ENCODE results near the gene JMJD8.
"Not testable (repeated sequence)": the region's sequence is repeated elsewhere in the genome, so short reads cannot be mapped to it uniquely, and the experiment has no call there.

The JMJD8 gene

GRCh38 chr16:708959-709358 lies 24.8 kb upstream of the JMJD8 start:
- no peak for DNase-seq (ENCODE audit: low spot score)

DNA sequence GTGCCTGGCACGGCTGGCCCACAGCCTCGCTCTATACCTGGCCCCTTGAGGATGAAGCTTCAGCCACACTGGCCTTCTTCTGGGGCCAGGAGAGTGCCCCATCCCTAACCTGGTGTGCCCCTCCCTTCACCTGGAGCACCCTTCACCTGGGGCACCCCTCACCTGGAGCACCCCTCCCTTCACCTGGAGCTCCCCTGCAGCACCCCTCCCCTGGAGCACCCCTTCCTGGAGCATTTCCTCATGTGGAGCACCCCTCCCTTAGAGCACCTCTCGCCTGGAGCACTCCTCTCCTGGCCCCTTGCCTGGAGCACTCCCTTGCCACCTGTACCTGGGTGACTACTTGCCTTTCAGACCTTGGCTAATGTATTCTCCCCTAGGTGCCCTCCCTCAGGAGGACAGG lies 23.9 kb upstream of the JMJD8 start:
- no peak for DNase-seq (ENCODE audit: low spot score)

DNA sequence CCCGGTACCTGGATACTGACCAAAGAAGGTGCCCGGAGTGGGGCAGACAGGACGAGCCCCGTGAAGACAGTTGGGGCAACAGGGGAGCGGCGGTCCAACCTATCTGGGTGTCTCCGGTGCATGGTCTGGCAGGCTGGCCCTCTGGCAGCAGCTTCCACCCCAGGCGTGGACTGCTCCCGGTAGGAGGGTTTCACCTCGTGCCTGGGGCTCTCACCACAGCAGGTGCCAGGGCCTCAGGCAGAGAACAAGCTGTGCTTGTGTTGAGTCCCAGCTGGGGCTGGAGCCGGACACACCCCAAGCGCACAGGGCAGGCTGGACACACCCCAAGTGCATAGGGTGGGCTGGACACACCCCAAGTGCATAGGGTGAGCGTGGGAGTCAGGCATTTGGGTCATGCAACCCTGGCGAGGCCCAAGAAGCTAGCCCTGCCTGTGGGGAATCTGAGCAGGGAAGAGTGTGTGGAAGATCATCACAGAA lies 23.0 kb upstream of the JMJD8 start:
- no peak for DNase-seq (ENCODE audit: low spot score)

DNA sequence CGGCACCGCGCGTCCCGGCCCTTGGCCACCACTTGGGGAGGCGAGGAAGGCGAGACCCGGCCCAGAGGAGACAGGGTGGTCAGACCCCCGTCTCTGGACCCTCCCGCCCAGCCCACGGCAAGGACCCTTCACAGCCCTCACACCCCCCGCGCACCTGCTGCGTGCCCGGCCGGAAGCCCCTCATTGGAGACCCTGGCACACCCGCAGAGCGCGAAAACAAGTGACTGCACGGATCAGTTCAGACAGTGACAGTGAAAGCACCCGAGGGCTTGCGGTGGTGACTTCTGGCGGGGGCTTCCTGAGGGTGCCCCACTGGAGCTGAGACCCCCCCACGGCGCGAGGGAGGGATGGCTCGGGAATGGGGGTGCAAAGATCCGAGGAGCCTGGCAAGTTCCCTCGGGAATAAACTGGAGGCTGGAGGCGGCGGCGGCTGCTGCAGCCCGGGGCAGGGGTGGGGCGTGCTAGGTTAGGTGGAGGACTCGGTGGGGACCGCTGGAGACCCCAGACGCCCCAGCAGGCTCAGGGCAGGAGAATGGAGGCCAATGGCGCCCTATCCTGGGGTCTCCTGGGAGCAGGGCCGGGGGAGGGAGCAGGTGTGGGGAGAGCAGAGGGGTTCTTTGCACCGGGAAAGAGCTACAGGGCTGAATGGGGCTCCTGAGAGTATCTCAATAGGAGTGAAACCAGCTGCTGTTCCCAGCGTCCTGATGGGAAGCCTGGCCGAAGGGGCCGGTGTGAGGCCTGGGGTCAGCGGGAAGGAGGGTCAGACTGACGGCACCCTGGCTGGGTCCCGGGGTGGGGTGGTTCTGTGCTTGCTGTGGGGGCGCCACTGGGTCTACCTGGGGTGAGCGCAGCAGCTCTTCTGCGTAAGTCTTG lies 22.3 kb upstream of the JMJD8 start:
- no peak for DNase-seq (ENCODE audit: low spot score)

DNA sequence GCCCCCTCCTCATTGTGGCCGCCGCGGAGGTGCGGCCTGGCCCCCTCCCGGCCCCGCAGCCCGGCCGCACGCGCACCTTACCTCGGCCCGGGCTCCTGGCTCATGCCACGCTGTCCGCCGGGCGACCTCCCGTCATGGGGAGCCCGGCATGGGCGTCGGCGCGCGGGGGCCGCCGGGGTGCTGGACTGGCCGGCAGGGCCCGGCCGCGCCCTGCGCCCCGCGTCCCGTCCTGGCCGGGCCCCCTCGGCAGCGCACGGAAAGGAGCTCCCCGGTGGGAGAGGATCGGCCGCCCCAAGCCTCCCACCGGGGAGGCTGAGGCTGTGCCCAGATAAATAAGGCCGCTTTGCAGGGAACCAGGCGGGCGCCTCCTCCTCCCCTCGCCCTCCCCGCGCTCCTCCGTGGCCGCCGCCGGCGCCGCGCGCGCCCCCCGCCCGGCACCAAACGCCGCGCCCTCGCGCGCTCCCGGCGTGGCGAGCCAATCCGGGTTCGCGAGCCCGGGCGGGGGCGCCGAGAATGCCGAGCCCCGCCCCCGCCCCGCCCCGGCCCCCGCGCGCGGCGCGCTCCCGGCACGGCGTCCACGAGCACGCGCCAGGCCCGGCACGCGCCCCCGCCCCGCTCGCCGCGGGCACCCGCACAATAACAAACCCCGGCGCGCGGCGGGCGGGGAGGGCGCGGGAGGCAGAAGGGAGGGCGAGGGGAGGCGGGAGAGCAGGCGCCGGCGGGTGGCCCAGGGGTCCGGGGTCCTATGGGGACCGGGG lies 21.5 kb upstream of the JMJD8 start, which contains the start of gene FBXL16:
Gene FBXL16 (minus strand): TSS at position 371 of the 758 bp plus-strand sequence. CDS start 8,396 bp downstream, outside the sequence.
- no peak for DNase-seq (ENCODE audit: low spot score)

- DNase-seq (ENCODE audit: low spot score): no peak
Measured at GRCh38 chr16:704552-705380, 20.6 kb upstream of the JMJD8 start.

DNA sequence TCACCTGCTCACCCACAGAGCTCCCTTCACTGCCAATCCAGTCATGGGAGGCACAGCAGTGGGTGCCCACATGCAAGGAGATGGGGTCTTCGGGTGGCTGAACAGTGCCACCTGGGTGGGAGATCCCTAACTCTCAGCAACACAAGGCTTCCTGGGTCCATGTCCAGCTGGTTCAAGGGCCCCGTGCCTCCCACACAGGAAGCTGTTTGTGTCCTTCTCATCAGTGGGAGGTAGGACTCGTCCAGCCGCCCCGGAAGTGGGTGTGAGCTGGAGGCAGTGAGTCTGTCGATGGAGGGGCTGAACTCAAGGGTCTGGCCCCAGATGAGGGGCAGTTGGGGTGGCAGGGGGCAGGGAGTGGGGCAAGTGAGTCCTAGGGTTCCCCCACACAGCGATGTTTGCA lies 19.9 kb upstream of the JMJD8 start:
- DNase-seq (ENCODE audit: low spot score): no peak

GRCh38 chr16:703406-703805 lies 19.3 kb upstream of the JMJD8 start:
- DNase-seq (ENCODE audit: low spot score): no peak

DNA sequence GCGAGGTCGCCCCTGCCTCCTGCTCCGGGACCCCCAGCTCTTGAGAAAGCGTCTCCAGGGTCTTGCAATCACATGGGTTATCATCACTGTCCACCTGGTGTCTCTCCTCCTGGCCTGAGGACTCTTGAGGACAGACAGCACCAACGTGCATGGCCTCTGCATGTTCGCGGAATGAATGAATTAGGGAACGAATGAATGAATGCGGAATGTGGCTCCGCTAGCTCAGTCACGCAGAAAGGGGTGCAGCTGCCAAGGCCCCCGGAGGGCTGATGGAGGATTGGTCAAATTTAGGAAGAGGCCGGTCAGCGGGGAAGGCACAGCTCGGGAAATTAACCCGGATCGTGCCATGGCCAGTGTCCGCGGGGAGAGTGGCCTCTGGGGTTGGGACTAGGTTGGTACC lies 18.2 kb upstream of the JMJD8 start:
- DNase-seq (ENCODE audit: low spot score): no peak

DNA sequence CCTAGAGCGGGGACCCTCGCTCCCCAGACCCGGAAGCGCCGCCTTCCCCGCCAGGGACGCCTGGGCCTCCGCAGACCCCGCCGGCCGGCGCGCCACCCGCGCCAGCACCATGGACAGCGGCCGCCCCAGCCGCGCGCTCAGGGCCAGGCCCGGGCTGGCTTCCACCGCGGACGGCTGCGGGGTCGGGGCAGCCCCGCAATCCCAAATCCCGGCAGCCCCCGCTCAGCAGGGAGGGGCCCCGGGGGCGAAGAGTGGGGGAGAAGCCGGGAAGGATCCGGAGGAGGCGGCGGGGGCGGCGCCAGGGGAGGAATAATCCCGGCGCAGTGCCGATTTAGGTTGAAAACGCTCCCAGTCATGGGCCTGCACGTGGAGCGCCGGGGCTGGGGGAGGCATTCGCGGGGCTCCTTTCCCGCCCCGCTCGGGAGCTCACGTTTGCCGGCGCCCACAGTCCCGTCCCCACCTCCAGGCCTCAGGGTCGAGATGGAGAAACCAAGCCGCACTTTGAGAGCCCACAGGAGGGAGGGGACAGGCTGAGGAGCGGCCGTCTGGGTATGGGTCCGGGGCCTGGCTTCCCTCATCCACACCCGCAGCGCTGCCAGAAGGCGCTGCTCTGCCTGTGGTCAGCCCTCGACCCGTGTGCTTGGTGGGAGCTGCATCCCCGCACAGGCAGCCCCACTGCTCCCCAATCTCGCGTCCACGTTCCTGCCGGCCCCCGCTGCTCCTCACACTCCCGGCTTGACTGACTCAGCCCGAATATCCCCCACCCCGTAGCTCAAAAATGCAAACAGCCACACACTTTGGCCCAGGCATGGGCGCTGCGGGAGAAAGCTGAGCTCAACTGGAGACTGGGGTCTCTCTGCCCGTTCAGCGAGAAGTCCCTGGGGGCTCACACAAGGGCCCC lies 16.8 kb upstream of the JMJD8 start:
- DNase-seq (ENCODE audit: low spot score): no peak

GRCh38 chr16:698911-699671 lies 15.0 kb upstream of the JMJD8 start:
- DNase-seq (ENCODE audit: low spot score): no peak

GRCh38 chr16:695355-696089 lies 11.4 kb upstream of the JMJD8 start:
- no peak for DNase-seq (ENCODE audit: low spot score)

GRCh38 chr16:694863-695354 lies 10.8 kb upstream of the JMJD8 start:
- DNase-seq (ENCODE audit: low spot score): no peak

- no peak for DNase-seq (ENCODE audit: low spot score)
Measured at GRCh38 chr16:694187-694862, 10.2 kb upstream of the JMJD8 start.

- DNase-seq (ENCODE audit: low spot score): no peak
Measured at GRCh38 chr16:693766-694165, 9.6 kb upstream of the JMJD8 start.

- DNase-seq (ENCODE audit: low spot score): no peak
Measured at GRCh38 chr16:693364-693763, 9.2 kb upstream of the JMJD8 start.

- DNase-seq (ENCODE audit: low spot score): no peak
Measured at GRCh38 chr16:692356-693108, 8.4 kb upstream of the JMJD8 start.

DNA sequence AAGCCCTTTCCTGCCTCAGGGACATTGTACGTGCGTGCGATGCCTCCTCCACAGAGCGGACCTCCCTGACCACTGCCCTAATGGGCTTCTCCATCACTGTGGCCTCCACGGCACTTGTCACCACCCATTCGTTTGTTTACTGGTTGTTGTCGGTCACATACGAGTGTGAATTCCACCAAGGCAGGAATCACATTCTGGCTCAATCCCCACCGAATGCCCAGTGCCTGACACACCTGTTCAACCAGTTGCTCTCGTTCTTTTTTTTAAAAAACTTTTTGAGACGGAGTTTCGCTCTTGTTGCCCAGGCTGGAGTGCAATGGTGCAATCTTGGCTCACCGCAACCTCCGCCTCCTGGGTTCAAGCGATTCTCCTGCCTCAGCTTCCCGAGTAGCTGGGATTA lies 7.1 kb upstream of the JMJD8 start:
- DNase-seq (ENCODE audit: low spot score): not testable (repeated sequence)
